Measurements from ENCODE around the gene SERPINB6. TPM values are rescaled to one million over a fixed set of nuclear protein-coding genes. Genes with fewer than 3 reads are reported as not detected.
"Not testable (repeated sequence)": the region's sequence is repeated elsewhere in the genome, so short reads cannot be mapped to it uniquely, and the experiment has no call there.

The SERPINB6 gene
- total RNA-seq, 1 experiment from 2014 or later = 169 TPM

- intact Hi-C loops (cut with micrococcal nuclease; ENCODE audit: unreplicated experiment) = loop anchor here (5.0 kb wide), 1 partner anchor 78 kb away; no protein-coding TSS in a partner anchor
- Histone ChIP-seq H3K4me1 (replicated peaks; ENCODE audit: insufficient read depth) (no peaks in the 10 kb centered on the region), H3K36me3 (ENCODE audit: low read depth) (no peaks in the 10 kb centered on the region), H3K4me3 (no peak overlapping the region), H3K27me3 (ENCODE audit: insufficient read depth, low read depth) (no peaks in the 10 kb centered on the region), H3F3A (ENCODE audit: insufficient read depth, low read depth) (no peaks in the 10 kb centered on the region), H3K79me2 (ENCODE audit: low read depth) (no peaks in the 10 kb centered on the region), H4K20me1 (ENCODE audit: insufficient read depth) (no peaks in the 10 kb centered on the region), H3K4me2 (no peak overlapping the region), H2AFZ (no peak overlapping the region), H3K9me2 (ENCODE audit: insufficient read depth) (no peaks in the 10 kb centered on the region), H3K27ac (no peak overlapping the region), H3K9me3 (ENCODE audit: insufficient read depth, low read depth) (no peaks in the 10 kb centered on the region)
- DNase-seq = no peak
- CTCF ChIA-PET = interaction anchor here (0.9 kb wide), 1 partner anchor 63 kb away, joined by 3 read pairs; no protein-coding TSS in a partner anchor
- BruUV-seq (replicated peaks) = no TSS peak
- POLR2A ChIA-PET (ENCODE audit: unreplicated experiment) = interaction anchor here (0.6 kb wide), 1 partner anchor 66 kb away, joined by 4 read pairs; no protein-coding TSS in a partner anchor
- no peak for TF ChIP-seq EZH2 (IDR thresholded peaks at IDR 0.05; ENCODE audit: low read depth)
- TF ChIP-seq, protein P1, sequence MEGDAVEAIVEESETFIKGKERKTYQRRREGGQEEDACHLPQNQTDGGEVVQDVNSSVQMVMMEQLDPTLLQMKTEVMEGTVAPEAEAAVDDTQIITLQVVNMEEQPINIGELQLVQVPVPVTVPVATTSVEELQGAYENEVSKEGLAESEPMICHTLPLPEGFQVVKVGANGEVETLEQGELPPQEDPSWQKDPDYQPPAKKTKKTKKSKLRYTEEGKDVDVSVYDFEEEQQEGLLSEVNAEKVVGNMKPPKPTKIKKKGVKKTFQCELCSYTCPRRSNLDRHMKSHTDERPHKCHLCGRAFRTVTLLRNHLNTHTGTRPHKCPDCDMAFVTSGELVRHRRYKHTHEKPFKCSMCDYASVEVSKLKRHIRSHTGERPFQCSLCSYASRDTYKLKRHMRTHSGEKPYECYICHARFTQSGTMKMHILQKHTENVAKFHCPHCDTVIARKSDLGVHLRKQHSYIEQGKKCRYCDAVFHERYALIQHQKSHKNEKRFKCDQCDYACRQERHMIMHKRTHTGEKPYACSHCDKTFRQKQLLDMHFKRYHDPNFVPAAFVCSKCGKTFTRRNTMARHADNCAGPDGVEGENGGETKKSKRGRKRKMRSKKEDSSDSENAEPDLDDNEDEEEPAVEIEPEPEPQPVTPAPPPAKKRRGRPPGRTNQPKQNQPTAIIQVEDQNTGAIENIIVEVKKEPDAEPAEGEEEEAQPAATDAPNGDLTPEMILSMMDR (conservative IDR thresholded peaks at IDR 0.05) = no peak
These were observed 61.6 kb downstream of the SERPINB6 start for GRCh38 chr6:2909718-2910117.

GRCh38 chr6:2909051-2909606 lies 62.2 kb downstream of the SERPINB6 start:
- H3K79me2 ChIP-seq (ENCODE audit: low read depth); H3K36me3 ChIP-seq (ENCODE audit: low read depth); H3K4me2 ChIP-seq; DNase-seq; H3K9me3 ChIP-seq (ENCODE audit: insufficient read depth, low read depth); POLR2A ChIA-PET (ENCODE audit: unreplicated experiment); intact Hi-C loops (cut with micrococcal nuclease; ENCODE audit: unreplicated experiment); H3K4me1 ChIP-seq (replicated peaks; ENCODE audit: insufficient read depth); H3K27me3 ChIP-seq (ENCODE audit: insufficient read depth, low read depth); H3K4me3 ChIP-seq; H2AFZ ChIP-seq; H3K9me2 ChIP-seq (ENCODE audit: insufficient read depth); H4K20me1 ChIP-seq (ENCODE audit: insufficient read depth); H3F3A ChIP-seq (ENCODE audit: insufficient read depth, low read depth); H3K27ac ChIP-seq; BruUV-seq (replicated peaks): not testable (repeated sequence)
- CTCF ChIA-PET = interaction anchor here (0.9 kb wide), 1 partner anchor 63 kb away, joined by 3 read pairs; no protein-coding TSS in a partner anchor

DNA sequence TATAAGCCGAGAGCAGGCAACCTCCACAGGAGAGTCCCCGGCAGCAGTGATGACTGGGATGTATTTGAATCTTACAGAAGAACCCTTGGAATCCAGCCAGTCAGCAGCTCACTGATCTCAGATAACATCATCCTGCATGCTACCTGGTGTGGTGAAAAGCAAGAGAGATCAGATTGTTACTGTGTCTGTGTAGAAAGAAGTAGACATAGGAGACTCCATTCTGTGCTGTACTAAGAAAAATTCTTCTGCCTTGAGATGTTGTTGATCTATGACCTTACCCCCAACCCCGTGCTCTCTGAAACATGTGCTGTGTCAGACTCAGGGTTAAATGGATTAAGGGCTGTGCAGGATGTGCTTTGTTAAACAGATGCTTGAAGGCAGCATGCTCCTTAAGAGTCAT lies 62.9 kb downstream of the SERPINB6 start:
- H3K79me2 ChIP-seq (ENCODE audit: low read depth); H3K36me3 ChIP-seq (ENCODE audit: low read depth); H3K9me2 ChIP-seq (ENCODE audit: insufficient read depth); H3F3A ChIP-seq (ENCODE audit: insufficient read depth, low read depth); H3K4me1 ChIP-seq (replicated peaks; ENCODE audit: insufficient read depth); H3K27me3 ChIP-seq (ENCODE audit: insufficient read depth, low read depth); BruUV-seq (replicated peaks); H3K4me2 ChIP-seq; H3K9me3 ChIP-seq (ENCODE audit: insufficient read depth, low read depth); H3K27ac ChIP-seq; H3K4me3 ChIP-seq; H4K20me1 ChIP-seq (ENCODE audit: insufficient read depth); H2AFZ ChIP-seq; intact Hi-C loops (cut with micrococcal nuclease; ENCODE audit: unreplicated experiment); POLR2A ChIA-PET (ENCODE audit: unreplicated experiment): not testable (repeated sequence)
- CTCF ChIA-PET = interaction anchor here (0.6 kb wide), 1 partner anchor 55 kb away, joined by 3 read pairs; no protein-coding TSS in a partner anchor
- peak; percentile 38 to 44 for DNase-seq

DNA sequence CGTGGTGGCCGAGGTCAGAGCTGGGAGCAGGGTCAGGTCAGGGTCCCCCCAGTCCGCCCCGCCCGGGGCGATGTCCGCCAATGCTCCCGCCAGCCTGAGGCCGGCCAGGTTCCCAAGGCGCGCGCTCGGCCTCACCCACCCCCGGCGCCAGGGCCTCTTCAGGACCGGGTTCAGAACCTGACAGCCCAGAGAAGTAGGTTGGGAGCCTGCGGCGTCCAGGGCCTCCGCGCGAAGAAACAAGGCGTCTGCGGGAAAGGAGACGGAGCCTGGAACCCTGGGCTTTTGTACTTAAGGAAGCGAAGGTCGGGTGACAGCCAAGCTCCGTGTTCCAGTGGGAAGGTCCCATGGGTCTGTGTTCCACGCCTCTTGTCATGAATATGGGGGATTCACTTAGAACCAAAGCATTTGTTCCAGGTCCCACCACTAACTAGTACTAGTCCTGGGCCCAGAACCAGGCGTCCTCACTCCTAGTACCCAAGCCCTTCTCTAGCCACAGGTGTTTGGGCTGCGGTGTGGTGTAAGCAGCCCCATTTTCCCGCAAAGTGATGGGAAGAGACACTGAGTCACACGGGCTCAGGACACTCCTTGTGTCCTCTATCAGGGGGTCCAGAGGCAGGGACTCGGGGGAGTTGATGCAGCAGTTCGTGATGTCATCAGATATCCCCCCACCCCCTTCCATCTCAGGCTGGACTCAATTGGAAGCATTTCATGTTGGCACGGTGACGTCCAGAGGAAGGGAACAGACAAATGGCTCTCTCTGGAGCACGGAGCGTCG lies 67.8 kb downstream of the SERPINB6 start:
- H3K9me2 ChIP-seq (ENCODE audit: insufficient read depth); H3K27me3 ChIP-seq (ENCODE audit: insufficient read depth, low read depth); H3K36me3 ChIP-seq (ENCODE audit: low read depth); H3K9me3 ChIP-seq (ENCODE audit: insufficient read depth, low read depth); intact Hi-C loops (cut with micrococcal nuclease; ENCODE audit: unreplicated experiment); H3F3A ChIP-seq (ENCODE audit: insufficient read depth, low read depth); H4K20me1 ChIP-seq (ENCODE audit: insufficient read depth); BruUV-seq (replicated peaks); POLR2A ChIA-PET (ENCODE audit: unreplicated experiment); H2AFZ ChIP-seq; H3K4me1 ChIP-seq (replicated peaks; ENCODE audit: insufficient read depth); H3K27ac ChIP-seq; H3K4me2 ChIP-seq; H3K79me2 ChIP-seq (ENCODE audit: low read depth); H3K4me3 ChIP-seq; DNase-seq; CTCF ChIA-PET: not testable (repeated sequence)

DNA sequence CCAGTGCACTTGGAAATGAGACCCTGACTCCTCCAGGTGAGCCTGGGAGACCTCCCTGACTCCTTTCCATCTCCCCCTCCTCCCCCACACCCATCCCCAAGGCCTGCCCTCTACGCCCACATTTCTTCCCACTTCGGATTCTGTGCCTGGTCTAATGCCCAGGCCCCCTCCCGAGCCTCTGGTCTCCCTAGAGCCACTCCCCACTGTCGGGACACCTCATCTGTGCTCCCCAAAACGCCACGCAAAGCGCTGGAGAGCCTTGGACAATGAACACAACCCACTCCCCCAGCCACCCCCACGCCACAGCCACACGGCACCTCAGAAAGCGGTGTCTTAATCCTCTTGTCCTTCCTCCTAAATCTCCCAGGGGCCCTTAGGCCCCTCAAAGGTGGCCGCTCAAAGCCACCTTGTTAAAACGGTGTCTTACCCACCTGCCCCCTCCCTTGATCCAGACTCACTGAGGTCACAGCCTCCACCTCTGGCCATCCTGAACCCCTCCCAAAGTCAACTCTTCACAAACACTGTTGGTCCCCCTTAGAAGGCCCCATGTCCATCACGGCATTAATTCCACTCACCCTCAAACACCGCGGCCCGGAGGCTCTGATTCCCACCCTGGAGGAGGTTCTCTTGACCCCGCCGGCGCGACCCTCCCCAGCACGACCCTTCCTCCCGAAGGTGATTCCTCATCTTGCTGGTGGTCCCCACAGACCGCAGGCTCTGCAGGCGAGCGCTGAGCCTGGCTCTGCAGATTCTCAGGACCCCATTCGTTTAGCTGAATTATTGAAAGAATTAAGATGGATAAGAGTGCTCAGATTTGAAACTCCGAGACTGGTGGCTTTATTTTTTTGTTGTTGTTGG lies 69.5 kb downstream of the SERPINB6 start:
- CTCF ChIA-PET; H3K79me2 ChIP-seq (ENCODE audit: low read depth); H2AFZ ChIP-seq; H3K36me3 ChIP-seq (ENCODE audit: low read depth); H3K9me3 ChIP-seq (ENCODE audit: insufficient read depth, low read depth); H3K4me2 ChIP-seq; H3K4me3 ChIP-seq; H3K9me2 ChIP-seq (ENCODE audit: insufficient read depth); DNase-seq; BruUV-seq (replicated peaks); H4K20me1 ChIP-seq (ENCODE audit: insufficient read depth); H3K27ac ChIP-seq; H3K27me3 ChIP-seq (ENCODE audit: insufficient read depth, low read depth); H3K4me1 ChIP-seq (replicated peaks; ENCODE audit: insufficient read depth); H3F3A ChIP-seq (ENCODE audit: insufficient read depth, low read depth); intact Hi-C loops (cut with micrococcal nuclease; ENCODE audit: unreplicated experiment): not testable (repeated sequence)
- POLR2A ChIA-PET (ENCODE audit: unreplicated experiment) = interaction anchor here (0.5 kb wide), 1 partner anchor 119 kb away, joined by 3 read pairs; no protein-coding TSS in a partner anchor
